ENCODE data around the gene LRRC2.

LRRC2 gene

GRCh38 chr3:46576386-46576785 is 10.3 kb upstream of the LRRC2 start:
- TF ChIP-seq, protein P1, sequence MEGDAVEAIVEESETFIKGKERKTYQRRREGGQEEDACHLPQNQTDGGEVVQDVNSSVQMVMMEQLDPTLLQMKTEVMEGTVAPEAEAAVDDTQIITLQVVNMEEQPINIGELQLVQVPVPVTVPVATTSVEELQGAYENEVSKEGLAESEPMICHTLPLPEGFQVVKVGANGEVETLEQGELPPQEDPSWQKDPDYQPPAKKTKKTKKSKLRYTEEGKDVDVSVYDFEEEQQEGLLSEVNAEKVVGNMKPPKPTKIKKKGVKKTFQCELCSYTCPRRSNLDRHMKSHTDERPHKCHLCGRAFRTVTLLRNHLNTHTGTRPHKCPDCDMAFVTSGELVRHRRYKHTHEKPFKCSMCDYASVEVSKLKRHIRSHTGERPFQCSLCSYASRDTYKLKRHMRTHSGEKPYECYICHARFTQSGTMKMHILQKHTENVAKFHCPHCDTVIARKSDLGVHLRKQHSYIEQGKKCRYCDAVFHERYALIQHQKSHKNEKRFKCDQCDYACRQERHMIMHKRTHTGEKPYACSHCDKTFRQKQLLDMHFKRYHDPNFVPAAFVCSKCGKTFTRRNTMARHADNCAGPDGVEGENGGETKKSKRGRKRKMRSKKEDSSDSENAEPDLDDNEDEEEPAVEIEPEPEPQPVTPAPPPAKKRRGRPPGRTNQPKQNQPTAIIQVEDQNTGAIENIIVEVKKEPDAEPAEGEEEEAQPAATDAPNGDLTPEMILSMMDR (IDR thresholded peaks at IDR 0.05; ENCODE audit: extremely low read depth, insufficient read depth, missing control alignments) = no peak
- no peak for DNase-seq (ENCODE audit: low spot score)
- in situ Hi-C loops (cut with MboI; ENCODE audit: low pct_unique_long_range_greater_than_20kb, low sequenced_read_pairs, unreplicated experiment) = no loop called here

DNA sequence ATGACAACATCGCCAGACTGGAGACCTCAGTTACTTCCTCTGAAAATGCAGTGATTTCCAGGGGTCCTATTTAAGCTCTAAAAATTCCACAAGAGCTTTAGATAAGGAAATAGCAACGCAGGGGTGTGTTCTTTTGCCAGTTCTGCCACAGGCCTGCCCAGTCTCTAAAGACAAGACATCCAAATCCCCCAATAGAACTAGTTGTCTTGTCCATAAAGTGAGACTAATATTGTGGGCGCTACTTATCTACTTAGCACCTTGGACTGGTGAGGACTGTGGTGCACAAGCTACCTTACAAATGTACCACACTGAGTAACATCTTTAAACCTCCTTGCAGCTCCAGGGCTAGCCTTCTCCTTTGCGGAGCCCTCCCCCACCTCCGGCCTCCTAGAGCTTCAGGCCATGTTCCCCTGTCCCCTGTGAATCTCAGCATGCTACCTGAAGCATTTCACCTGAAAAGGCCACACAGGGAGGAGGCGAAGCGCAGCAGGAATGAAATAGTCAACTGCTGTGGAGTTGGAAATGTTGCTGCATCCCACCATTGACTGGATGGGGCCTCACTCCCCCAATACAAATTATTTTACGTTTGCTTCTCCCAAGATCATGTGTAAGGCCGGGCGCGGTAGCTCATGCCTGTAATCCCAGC is 9.6 kb upstream of the LRRC2 start:
- in situ Hi-C loops (cut with MboI; ENCODE audit: low pct_unique_long_range_greater_than_20kb, low sequenced_read_pairs, unreplicated experiment) = no loop called here
- no peak for DNase-seq (ENCODE audit: low spot score)
- TF ChIP-seq, protein P1 (IDR thresholded peaks at IDR 0.05; ENCODE audit: extremely low read depth, insufficient read depth, missing control alignments) = no peak

DNA sequence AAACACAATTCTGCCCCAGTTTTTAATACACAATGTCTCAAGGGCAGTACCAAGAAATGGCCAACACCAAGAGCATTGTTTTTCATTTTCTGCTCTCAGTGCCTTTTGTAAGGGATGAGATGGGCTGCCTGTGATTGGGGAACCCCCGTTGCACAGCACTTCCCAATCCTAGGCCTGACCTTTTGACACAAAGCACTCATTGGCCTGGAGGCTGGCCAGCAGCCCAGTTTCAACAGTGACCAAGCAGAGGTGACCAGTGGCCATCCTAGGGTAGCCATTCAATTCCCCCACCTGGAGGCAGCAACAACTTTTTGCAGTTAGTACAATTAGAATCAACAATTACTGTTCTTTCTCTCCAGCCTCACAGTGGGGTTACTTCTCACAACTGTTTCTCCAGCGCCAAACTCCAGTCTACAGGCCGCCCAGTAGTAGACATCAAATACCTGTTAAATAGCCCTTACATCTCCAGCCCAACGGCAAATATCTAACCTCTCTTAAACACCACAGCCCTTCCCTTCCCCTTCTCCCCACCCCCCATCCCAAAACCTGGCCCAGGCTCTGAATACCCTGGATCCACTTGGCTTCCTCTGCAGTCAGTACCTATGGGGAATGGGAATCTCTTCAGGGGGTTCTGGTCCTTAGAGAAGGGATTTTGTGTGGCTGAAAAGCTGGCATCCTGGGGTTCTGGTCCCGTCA is 8.9 kb upstream of the LRRC2 start:
- DNase-seq (ENCODE audit: low spot score) = no peak
- in situ Hi-C loops (cut with MboI; ENCODE audit: low pct_unique_long_range_greater_than_20kb, low sequenced_read_pairs, unreplicated experiment) = no loop called here
- TF ChIP-seq, protein P1 (IDR thresholded peaks at IDR 0.05; ENCODE audit: extremely low read depth, insufficient read depth, missing control alignments) = no peak

GRCh38 chr3:46574243-46574646 is 8.1 kb upstream of the LRRC2 start:
- no peak for DNase-seq (ENCODE audit: low spot score)
- in situ Hi-C loops (cut with MboI; ENCODE audit: low pct_unique_long_range_greater_than_20kb, low sequenced_read_pairs, unreplicated experiment) = no loop called here
- TF ChIP-seq, protein P1 (IDR thresholded peaks at IDR 0.05; ENCODE audit: extremely low read depth, insufficient read depth, missing control alignments) = no peak

- DNase-seq (ENCODE audit: low spot score) = no peak
- in situ Hi-C loops (cut with MboI; ENCODE audit: low pct_unique_long_range_greater_than_20kb, low sequenced_read_pairs, unreplicated experiment) = no loop called here
- TF ChIP-seq, protein P1 (IDR thresholded peaks at IDR 0.05; ENCODE audit: extremely low read depth, insufficient read depth, missing control alignments) = no peak
Observed at GRCh38 chr3:46573701-46574100, 7.6 kb upstream of the LRRC2 start.

DNA sequence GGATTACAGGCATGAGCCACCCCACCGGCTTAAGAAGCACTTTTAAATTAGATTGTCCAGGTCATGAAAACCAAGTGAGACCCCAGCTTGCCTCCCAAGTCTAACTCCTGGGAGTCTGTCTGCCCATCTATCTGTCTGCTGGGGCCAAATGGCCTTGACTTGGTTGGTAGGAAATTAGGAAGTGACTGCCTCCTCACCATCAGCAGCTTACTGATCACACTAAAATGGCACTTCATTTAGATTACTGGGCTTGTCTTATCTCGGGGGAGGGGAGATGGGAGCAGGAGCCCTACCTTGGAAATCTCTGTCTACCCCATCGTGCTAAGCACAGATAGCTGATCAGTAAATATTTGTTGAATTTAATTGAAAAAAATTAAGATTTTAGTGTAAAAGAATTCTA is 5.6 kb upstream of the LRRC2 start:
- DNase-seq (ENCODE audit: low spot score) = no peak

More for the DNA sequence above, 5.6 kb upstream of the LRRC2 start:
- in situ Hi-C loops (cut with MboI; ENCODE audit: low pct_unique_long_range_greater_than_20kb, low sequenced_read_pairs, unreplicated experiment) = no loop called here
- TF ChIP-seq, protein P1 (IDR thresholded peaks at IDR 0.05; ENCODE audit: extremely low read depth, insufficient read depth, missing control alignments) = no peak
